Tibial artery (tissue), 4 donors: ENCODE data around the gene POLDIP2.

ENCODE experiments used
- DNase-seq, 2 donors: peaks; one replicate each; pipeline ENCODE4 v3.0.0-alpha.2; 2019
- H3K27ac ChIP-seq, 2 donors: fragments of 200-600 bp; sonication (generic) in 1 of 2; 1 replicate in 1 of 2; 2 replicates in 1 of 2; pipeline ENCODE4 v1.5.1; 2018 to 2019; ENCODE audit warnings: mild to moderate bottlenecking in 1 of 2
- H3K27me3 ChIP-seq, 2 donors: fragments of 200-600 bp; sonication (generic) in 1 of 2; one replicate each; pipeline versions ENCODE4 v1.5.1 to v1.6.0; 2016 to 2019
- H3K36me3 ChIP-seq, 3 donors: fragments of 200-600 bp; sonication (generic) in 2 of 3; one replicate each; pipeline ENCODE4 v1.5.1; 2016 to 2019; ENCODE audit warnings: mild to moderate bottlenecking in 2 of 3
- H3K4me1 ChIP-seq, 4 donors: fragments of 200-600 bp; sonication (generic) in 2 of 4; 1 replicate in 3 of 4; 2 replicates in 1 of 4; pipeline ENCODE4 v1.5.1; 2016 to 2019
- H3K4me3 ChIP-seq, 2 donors: fragments of 200-600 bp; sonication (generic) in 1 of 2; 1 replicate in 1 of 2; 2 replicates in 1 of 2; pipeline ENCODE4 v1.5.1; 2018 to 2019; ENCODE audit warnings: mild to moderate bottlenecking in 2 of 2
- H3K9me3 ChIP-seq, 3 donors: fragments of 200-600 bp; sonication (generic) in 1 of 3; one replicate each; pipeline ENCODE4 v1.5.1; 2016 to 2019
- CTCF ChIP-seq, 2 experiments: fragments of 200-600 bp in 1 of 2; fragments of 450-650 bp in 1 of 2; IDR thresholded peaks; one replicate each; pipeline ENCODE4 v1.5.1; 2017 to 2019; ENCODE audit warnings: antibody characterized with exemption in 2 of 2, mild to moderate bottlenecking in 1 of 2, moderate library complexity in 1 of 2
- intact Hi-C: fragments of 100-400 bp; cut with DNase I; formaldehyde crosslinking; loops from one replicate; pipeline ENCODE4 v1.15.0; 2023; ENCODE audit warnings: low total_unique reads

Gene POLDIP2

GRCh38 chr17:28390563-28390962 is 33.2 kb upstream of the POLDIP2 start:
- DNase-seq = no peak
- H3K4me3 ChIP-seq = no peak overlapping the region
- H3K27me3 ChIP-seq = no peaks in the 10 kb centered on the region
- no peak overlapping the region for H3K27ac ChIP-seq
- peaks cover 47 to 81% (median 66%) of the 10 kb centered on the region in 3 donors for H3K36me3 ChIP-seq
- peaks cover 0 to under 1% (median 0%) of the 10 kb centered on the region in 4 donors for H3K4me1 ChIP-seq
- H3K9me3 ChIP-seq = no peaks in the 10 kb centered on the region
- intact Hi-C loops = no loop called here
- TF ChIP-seq CTCF (IDR thresholded peaks at IDR 0.05) = no peak

GRCh38 chr17:28390141-28390540 is 32.8 kb upstream of the POLDIP2 start:
- no peaks in the 10 kb centered on the region for H3K9me3 ChIP-seq
- no peak overlapping the region for H3K27ac ChIP-seq
- H3K4me3 ChIP-seq = no peak overlapping the region
- no peak for TF ChIP-seq CTCF (IDR thresholded peaks at IDR 0.05)
- no peaks in the 10 kb centered on the region for H3K27me3 ChIP-seq
- peaks cover 46 to 81% (median 64%) of the 10 kb centered on the region in 3 donors for H3K36me3 ChIP-seq
- intact Hi-C loops = no loop called here
- peaks cover 0 to 4% (median 0%) of the 10 kb centered on the region in 4 donors for H3K4me1 ChIP-seq
- no peak for DNase-seq

- DNase-seq = no peak
- intact Hi-C loops = no loop called here
- Histone ChIP-seq H3K4me1 (peaks cover 0 to 4% (median 0%) of the 10 kb centered on the region in 4 donors), H3K9me3 (no peaks in the 10 kb centered on the region), H3K36me3 (peaks cover 37 to 80% (median 59%) of the 10 kb centered on the region in 3 donors), H3K27me3 (no peaks in the 10 kb centered on the region), H3K27ac (no peak overlapping the region), H3K4me3 (no peak overlapping the region)
- TF ChIP-seq CTCF (IDR thresholded peaks at IDR 0.05) = no peak
Observed at GRCh38 chr17:28388106-28388505, 30.8 kb upstream of the POLDIP2 start.

GRCh38 chr17:28386391-28386790 is 29.1 kb upstream of the POLDIP2 start:
- H3K36me3 ChIP-seq = peaks cover 32 to 79% (median 45%) of the 10 kb centered on the region in 3 donors
- H3K4me3 ChIP-seq = no peak overlapping the region
- no peak for TF ChIP-seq CTCF (IDR thresholded peaks at IDR 0.05)
- DNase-seq = no peak
- peaks cover 0 to 4% (median 0%) of the 10 kb centered on the region in 4 donors for H3K4me1 ChIP-seq
- no peaks in the 10 kb centered on the region for H3K9me3 ChIP-seq
- intact Hi-C loops = no loop called here
- no peaks in the 10 kb centered on the region for H3K27me3 ChIP-seq
- H3K27ac ChIP-seq = no peak overlapping the region

GRCh38 chr17:28385406-28385805 is 28.1 kb upstream of the POLDIP2 start:
- TF ChIP-seq CTCF (IDR thresholded peaks at IDR 0.05) = no peak
- Histone ChIP-seq H3K36me3 (peaks cover 22 to 71% (median 35%) of the 10 kb centered on the region in 3 donors), H3K27ac (no peak overlapping the region), H3K27me3 (no peaks in the 10 kb centered on the region), H3K9me3 (no peaks in the 10 kb centered on the region), H3K4me1 (peaks cover 0 to 4% (median 0%) of the 10 kb centered on the region in 4 donors), H3K4me3 (peak overlapping the region; percentile 40 to 51)
- intact Hi-C loops = no loop called here
- DNase-seq = no peak

GRCh38 chr17:28385037-28385400 is 27.7 kb upstream of the POLDIP2 start:
- Histone ChIP-seq H3K9me3 (no peaks in the 10 kb centered on the region), H3K4me1 (peaks cover 0 to 4% (median 0%) of the 10 kb centered on the region in 4 donors), H3K27me3 (no peaks in the 10 kb centered on the region), H3K4me3 (peak overlapping the region; percentile 40 to 51), H3K36me3 (peaks cover 22 to 67% (median 31%) of the 10 kb centered on the region in 3 donors), H3K27ac (no peak overlapping the region)
- no peak for DNase-seq
- intact Hi-C loops = no loop called here
- TF ChIP-seq CTCF (IDR thresholded peaks at IDR 0.05) = no peak
